ENCODE data around the gene AGXT.

AGXT gene

DNA sequence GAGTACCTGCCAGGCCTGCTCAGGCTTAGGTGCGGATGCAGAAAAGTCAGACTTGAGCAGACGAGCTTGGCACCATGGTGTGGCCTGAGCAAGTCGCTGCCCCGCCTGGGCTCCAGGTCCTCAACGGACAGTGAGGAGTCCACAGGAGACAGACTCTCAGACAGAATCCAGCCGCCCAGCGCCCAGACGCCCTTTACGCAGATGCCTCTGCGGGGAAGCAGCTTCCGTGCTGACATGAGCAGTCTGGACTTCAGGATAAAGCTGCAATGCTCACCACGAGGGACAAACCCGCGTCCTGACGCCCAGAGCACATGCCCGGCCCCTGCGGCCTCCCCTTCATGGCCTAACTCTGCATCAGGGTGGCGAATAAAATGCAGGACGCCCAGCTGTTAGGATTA lies 30.8 kb downstream of the AGXT start:
- DNase-seq: no peak

- DNase-seq: no peak
These were observed 31.7 kb downstream of the AGXT start for GRCh38 chr2:240900141-240900860.

- DNase-seq: no peak
These were observed 33.5 kb downstream of the AGXT start for GRCh38 chr2:240901986-240902614.

DNA sequence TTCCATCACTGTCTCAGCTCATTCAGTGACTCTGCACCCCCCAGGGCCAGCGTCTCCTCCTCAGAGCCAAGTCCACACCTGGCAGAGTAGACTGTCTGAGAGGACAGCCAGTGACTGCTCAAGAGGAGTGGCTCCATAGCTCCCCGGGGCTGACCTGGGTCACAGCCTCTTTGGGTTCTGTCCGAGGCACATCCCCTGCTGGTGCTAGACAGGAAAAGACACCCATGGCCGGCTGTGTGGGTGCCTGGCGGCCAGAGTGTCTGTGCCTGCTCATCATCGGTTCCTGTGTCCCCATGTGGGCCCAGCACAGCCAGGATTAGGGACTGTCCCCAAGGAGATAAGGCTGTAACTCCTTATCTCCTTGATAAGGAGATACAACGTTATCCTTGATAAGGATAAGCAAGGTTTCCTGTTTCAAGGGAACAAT lies 34.0 kb downstream of the AGXT start:
- no peak for DNase-seq

GRCh38 chr2:240903191-240904060 lies 34.8 kb downstream of the AGXT start:
- DNase-seq: no peak

DNA sequence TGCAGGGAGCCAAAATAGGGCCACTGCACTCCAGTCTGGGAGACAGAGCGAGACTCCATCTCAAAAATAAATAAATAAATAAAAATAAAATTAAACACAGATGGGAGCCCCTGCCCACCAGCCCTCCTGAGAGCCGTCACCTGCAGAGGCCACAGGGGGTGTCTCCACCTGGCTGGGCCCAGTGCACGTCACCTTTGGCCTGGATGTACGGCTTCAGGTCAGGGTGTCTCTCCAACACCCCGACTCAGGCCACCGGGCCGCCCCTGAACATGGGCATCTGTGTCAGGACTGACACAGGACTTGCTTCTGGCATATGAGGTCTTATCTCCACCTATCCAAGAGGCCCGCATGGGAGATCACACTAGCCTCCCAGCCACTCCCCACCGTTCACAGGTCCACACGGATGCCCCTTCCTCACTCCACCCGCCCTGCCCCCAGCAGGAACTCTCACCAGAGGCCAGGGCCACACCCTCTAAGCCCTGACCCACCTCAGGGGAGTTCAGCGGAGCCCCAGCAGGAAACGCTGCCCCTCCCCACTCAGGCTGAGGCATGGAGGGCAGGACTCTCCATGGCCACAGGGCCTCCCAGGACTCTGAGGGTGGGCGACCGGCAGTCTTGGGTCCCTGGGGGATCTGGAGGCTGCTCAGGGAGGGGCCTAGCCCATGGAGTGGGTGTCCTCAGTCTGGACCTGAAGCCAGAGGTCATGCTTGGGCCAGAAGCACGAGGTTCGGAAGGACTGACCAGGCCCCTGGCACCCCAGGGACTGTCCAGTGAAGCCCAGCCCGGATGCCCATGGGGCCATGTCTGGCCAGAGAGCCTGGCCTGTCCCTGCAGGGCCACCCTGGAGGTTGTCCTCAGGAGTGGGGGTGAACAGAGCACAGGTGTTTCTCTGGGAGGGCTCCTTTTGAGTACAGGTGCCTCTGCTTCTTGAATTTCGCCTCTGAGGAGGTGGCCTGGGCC lies 35.9 kb downstream of the AGXT start:
- DNase-seq: no peak

- no peak for DNase-seq
These were observed 36.7 kb downstream of the AGXT start for GRCh38 chr2:240905176-240905781.

DNA sequence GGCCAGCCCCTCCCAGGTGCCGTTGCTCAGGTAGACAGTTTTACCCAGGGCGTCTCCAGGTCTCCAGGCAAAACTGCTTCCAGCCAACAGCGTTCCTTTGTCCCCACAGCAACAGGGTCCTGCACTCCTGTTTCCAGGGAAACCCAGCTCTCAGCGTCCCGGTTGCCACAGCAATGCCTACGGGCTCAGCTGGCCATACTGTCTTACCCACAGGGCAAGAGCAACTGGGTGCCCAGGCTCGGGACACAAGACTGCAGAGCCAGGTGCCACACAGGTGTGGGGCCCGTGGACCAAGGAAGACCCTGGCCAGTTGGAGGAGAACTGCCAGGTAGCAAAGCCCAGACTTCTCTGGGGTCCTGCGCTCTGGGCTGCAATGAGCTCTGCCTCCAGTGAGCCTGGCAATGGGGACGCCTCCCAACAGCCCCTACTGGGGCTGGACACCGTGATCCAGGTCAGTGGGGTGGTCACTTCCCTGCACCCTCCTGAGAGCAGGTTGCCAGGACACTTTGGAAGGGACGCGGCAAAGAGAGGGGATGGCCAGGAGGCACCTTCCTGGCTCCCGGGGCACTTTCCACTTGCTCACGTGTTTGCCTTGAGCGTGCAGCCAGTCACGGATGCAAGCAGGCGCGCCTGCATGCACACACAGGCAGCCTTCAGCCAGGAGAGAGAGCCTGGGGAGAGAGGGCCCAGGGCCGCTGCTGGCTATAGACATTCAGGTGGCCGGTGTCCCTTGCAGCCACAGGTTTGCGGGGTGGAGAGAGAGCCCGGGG lies 37.7 kb downstream of the AGXT start, which contains the start of gene CROCC2:
CROCC2 (plus strand) TSS at position 196 of the 770 bp plus-strand sequence; CDS start at position 374, 178 bp downstream.
- DNase-seq: no peak

DNA sequence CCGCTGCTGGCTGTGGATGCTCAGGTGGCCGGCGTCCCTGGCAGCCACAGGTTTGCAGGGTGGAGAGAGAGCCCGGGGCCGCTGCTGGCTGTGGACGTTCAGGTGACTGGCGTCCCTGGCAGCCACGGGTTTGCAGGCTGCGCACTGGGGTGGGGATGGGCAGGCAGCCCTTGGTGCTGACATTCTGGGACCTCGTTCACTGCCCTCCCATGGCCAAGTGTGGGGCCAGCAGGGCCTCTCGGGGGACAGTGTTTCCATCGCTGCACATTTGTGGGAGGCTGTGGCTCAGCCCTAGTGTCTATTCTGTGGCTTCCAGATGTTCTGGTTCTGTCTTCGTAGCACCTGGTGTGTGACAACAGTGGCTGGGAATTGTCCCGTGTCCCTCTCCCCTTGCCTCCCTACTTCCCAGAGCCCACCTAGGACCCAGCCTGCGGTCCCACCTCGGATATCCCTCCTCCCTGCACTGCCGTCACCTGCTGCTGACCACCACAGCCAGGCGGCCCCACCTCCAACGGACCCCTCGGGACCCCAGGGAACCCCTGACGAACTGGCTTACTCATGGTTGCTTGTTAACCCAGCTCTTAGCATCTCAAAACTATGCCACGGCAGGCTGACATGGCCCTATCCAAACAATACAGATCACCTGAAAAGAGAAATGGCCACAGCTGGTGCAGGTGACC lies 38.4 kb downstream of the AGXT start:
- DNase-seq: no peak

GRCh38 chr2:240909216-240909974 lies 40.8 kb downstream of the AGXT start:
- DNase-seq: no peak

- DNase-seq: no peak
These were observed 43.1 kb downstream of the AGXT start for GRCh38 chr2:240911641-240912265.

DNA sequence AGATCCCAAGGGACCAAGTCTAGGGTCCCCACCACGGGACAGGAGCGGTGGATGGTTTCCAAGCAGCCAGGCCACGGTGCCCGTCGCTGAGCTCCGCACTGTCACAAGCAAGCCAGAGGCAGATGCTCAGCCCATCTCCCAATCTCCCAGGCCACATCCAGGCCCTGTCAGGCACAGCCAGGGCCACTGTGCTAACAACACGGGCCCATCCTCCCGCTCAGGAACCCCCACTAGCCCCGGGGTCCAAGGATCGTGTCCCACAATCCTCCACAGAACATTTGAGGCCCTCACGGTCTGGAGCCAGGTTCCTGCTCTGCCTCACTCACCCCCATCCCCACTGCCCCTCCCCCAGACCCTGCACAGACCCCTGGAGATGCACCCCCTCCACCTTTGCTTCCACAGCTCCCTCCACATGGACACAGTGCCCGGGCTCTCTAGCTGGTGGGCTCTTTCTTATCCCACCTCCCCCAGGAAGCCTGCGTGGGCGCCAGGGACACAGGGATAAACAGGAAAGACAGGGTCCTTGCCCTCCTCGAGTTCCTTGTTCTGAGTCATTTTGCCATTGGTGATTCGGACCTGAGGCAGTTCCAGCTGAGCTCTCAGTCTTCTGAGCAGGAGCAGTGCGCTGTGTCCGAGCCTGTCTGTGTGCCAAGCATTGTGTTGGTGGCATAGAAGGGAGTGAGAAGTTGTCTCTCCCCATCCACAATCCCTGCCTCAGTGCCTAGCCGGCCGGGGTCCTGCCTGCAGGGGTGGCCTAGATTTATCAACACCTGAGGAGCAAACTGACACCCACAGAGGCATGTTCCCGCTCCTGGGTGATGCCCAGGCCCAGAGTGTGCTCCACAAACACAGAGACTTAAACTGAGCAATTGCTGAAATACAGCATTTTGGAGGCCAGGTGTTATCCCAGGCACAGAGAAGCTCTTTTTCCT lies 44.5 kb downstream of the AGXT start:
- no peak for DNase-seq

DNA sequence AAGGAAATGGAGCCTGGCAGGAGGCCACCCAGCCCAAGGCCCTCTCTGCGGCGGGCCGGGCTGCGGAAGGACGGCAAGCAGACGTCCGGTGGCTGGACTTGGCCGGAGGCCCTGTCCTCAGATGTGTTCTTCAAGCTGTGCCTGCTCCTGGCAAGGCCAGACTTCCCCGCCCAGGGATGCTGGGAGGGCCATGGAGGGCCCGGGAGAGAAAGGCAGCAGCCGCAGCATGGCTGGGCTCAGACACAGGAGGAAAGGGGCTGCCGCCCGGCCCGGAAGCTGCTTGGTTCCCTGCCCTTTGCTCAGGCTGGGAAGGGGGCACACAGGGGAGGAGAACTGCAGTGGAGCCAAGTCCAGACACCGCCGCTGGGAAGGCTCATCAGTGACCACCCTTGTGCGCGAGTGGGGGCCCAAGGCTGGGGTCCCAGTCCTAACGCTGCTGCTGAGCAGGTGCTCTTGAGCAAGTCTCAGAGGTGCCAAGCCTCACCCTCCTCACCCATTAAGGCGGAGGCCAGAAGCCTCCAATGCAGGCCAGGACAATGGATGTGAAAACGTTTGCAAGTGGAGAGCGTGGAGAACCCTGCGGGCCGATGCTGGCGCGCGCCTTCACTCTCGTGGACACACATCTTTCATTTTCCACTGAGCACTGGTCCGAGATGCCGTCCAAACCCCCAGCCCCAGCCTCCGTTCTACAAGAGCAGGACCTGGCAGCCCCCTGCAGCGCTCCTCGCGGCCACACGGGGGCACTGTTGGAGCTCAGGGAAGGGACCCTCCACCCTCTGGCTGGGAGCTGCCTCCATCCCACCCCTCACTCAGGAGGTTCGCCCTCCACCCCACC lies 45.4 kb downstream of the AGXT start:
- DNase-seq: peak; percentile 78

GRCh38 chr2:240914645-240915525 lies 46.3 kb downstream of the AGXT start:
- no peak for DNase-seq

DNA sequence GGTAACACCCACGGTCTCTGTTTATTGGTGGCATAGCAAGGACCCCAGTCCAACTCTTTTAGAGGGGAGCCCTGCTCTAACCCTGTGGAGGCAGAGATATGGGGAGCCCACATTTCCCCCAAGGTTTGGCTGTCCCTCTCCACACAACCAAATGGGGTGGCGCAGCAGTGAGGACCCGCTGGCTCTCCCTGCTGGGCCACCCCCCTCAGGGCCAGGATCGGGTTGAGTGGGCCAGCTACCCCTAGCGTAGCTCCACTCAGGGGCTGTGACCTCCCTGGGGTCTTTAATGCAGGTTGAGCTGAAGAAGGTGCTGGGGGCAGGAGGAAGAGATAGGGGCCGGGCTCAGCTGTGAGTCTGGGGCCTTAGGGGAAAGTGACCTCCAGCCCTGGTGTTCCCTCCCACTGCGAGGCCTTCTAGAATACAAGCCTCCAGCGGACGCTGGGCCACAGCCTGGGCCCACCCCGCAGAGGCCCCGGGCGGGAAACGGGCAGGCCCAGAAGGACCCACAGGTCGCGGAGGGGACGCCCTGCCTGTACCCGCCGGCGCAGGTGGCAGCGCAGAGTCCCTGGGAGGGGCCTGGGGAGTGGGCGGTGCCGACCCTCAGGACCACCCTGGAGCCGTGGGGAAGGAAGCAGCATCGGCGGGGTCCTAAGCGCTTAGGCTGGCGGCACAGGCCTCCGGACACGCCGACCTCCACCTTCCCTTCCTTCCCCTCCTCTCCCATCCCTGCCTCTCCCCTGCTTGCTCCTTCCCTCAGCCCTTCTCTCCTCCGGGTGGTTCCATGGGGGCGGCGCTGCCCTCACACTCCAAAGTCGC lies 47.1 kb downstream of the AGXT start:
- no peak for DNase-seq

Measured in stimulated activated CD4-positive, alpha-beta T cell treated with anti-CD3 and anti-CD28 coated beads, Interleukin-15, amount 100 ng/mL, for 24 hours (primary cell).